ENCODE results near the gene NDST1. TPM values are rescaled to one million over a fixed set of nuclear protein-coding genes. Genes with fewer than 3 reads are reported as not detected.

NDST1 gene
- polyA plus RNA-seq, 2 of the 4 experiments (the other 2 are of a cell fraction): 24.4 to 50.8 TPM

DNA sequence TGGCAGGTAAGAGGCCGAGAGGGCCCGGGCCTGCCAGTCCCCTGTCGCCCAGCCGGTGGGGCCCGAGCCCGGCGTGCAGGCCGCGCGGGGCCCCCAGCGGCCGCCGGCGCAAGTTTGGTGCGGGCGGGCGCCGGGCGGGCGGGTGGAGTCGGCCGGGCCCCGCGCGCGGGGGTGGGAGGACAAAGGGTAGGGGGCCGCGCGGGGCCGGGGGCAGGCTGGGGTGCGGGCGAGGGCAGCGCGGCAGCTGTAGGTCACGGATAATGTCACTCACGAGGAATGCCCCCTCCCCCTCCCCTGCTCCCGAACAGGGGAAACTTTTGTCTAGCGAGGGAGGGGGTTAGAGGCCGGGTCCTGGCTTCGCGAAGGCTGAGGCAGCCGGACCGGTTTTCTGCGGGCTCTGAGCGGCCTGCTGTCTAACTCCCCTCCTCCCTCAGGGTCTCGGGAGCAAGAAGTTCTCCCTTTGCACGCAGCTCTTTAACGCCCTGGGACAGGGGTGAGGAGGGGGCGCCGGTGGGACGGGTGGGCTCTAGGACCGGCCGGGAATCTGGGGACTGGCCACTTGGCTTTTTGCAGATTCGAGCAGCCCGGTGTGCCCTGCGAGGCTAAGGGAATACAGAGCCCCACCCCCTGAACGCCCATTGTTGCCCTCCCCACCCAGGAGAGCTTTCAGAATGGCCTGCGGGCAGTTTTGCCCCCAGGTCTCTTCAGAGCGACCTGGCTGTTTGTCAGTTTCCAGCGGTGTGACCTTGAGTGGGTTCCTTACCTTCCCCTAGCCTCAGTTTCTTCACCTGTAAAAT, 21.3 kb upstream of the NDST1 start:
- Histone ChIP-seq H3K4me2 (peak overlapping the region; percentile 67), H3K4me1 (peaks cover 53% of the 10 kb centered on the region), H3K27ac (peak overlapping the region; percentile 98 to 100), H3K9me3 (no peaks in the 10 kb centered on the region), H3K4me3 (peak overlapping the region; percentile 87)
- POLR2A ChIA-PET: interaction anchor here (1.0 to 1.3 kb wide), 5 partner anchors 11 to 37 kb away, joined by 3 to 10 read pairs (median 4); no protein-coding TSS in a partner anchor
- ATAC-seq (peak; percentile 54 to 62), FAIRE-seq (no peak), DNase-seq (ENCODE audit: low read depth in 1 of 2, low spot score in 1 of 2) (peak; percentile 64 to 70)
- CTCF ChIA-PET: interaction anchor here (0.5 to 33.5 kb wide), 8 partner anchors 9 to 162 kb away, joined by 3 to 439 read pairs (median 8); partner anchors contain the start of gene NDST1
- TF ChIP-seq HOXA7 (CRISPR knock-in tag; IDR thresholded peaks at IDR 0.05) (no peak), POLR2AphosphoS2 (conservative IDR thresholded peaks at IDR 0.05; ENCODE audit: low read length) (no peak), TFCP2L1 (CRISPR knock-in tag; IDR thresholded peaks at IDR 0.05) (no peak), JUN (IDR thresholded peaks at IDR 0.05) (peak in 1 of 2 experiments; percentile 5; a peak in 1 of 5 replicates), HDAC2 (IDR thresholded peaks at IDR 0.05) (peak; percentile 90), ZFP36 (IDR thresholded peaks at IDR 0.05; ENCODE audit: borderline replicate concordance, partially characterized antibody) (no peak), GATA3 (IDR thresholded peaks at IDR 0.05; ENCODE audit: borderline replicate concordance) (peak; percentile 28; the same call in 1 of the 2 replicates), NR3C1 (IDR thresholded peaks at IDR 0.05) (no peak), ZNF302 (CRISPR knock-in tag; IDR thresholded peaks at IDR 0.05) (no peak), NPAS2 (CRISPR knock-in tag; IDR thresholded peaks at IDR 0.05; ENCODE audit: borderline replicate concordance) (no peak), RAD21 (conservative IDR thresholded peaks at IDR 0.05 in 1 of 2, IDR thresholded peaks at IDR 0.05 in 1 of 2) (no peak; a peak in 1 of 5 replicates), PHF8 (IDR thresholded peaks at IDR 0.05; ENCODE audit: borderline replicate concordance, low read depth) (no peak), RFX5 (IDR thresholded peaks at IDR 0.05) (no peak), HOXB5 (CRISPR knock-in tag; IDR thresholded peaks at IDR 0.05) (no peak), KDM1A (IDR thresholded peaks at IDR 0.05; ENCODE audit: low read depth) (peak; percentile 98), RARB (CRISPR knock-in tag; IDR thresholded peaks at IDR 0.05) (no peak), ELK1 (IDR thresholded peaks at IDR 0.05; ENCODE audit: low read depth, low read length) (no peak), HMGXB4 (CRISPR knock-in tag; IDR thresholded peaks at IDR 0.05; ENCODE audit: borderline replicate concordance) (no peak), CEBPB (IDR thresholded peaks at IDR 0.05) (no peak), SREBF2 (IDR thresholded peaks at IDR 0.05) (no peak), FOXS1 (CRISPR knock-in tag; IDR thresholded peaks at IDR 0.05) (no peak), CHD4 (IDR thresholded peaks at IDR 0.05; ENCODE audit: borderline replicate concordance) (no peak), CBX8 (IDR thresholded peaks at IDR 0.05) (no peak), CTCF (IDR thresholded peaks at IDR 0.05) (no peak), RCOR1 (IDR thresholded peaks at IDR 0.05; ENCODE audit: low read depth, low read length) (0 out of 2 replicates have a peak, but pooled peaks have one; percentile 74), KDM5A (IDR thresholded peaks at IDR 0.05) (no peak), ESRRA (IDR thresholded peaks at IDR 0.05; ENCODE audit: borderline replicate concordance, low read length) (no peak), ATOH8 (CRISPR knock-in tag; IDR thresholded peaks at IDR 0.05; ENCODE audit: low read depth) (no peak), EHMT2 (IDR thresholded peaks at IDR 0.05; ENCODE audit: low read depth) (no peak)
- TF ChIP-seq, protein P1, sequence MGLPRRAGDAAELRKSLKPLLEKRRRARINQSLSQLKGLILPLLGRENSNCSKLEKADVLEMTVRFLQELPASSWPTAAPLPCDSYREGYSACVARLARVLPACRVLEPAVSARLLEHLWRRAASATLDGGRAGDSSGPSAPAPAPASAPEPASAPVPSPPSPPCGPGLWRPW (IDR thresholded peaks at IDR 0.05): no peak
- TF ChIP-seq, protein P2, sequence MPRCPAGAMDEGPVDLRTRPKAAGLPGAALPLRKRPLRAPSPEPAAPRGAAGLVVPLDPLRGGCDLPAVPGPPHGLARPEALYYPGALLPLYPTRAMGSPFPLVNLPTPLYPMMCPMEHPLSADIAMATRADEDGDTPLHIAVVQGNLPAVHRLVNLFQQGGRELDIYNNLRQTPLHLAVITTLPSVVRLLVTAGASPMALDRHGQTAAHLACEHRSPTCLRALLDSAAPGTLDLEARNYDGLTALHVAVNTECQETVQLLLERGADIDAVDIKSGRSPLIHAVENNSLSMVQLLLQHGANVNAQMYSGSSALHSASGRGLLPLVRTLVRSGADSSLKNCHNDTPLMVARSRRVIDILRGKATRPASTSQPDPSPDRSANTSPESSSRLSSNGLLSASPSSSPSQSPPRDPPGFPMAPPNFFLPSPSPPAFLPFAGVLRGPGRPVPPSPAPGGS (IDR thresholded peaks at IDR 0.05): 0 out of 3 replicates have a peak, but pooled peaks have one; percentile 13
- WGBS (ENCODE audit: missing lambda C conversion rate): 2% methylated on average over 20 of the region's 60 CpGs
